Measurements from ENCODE around the gene SELE.
"Not testable (repeated sequence)": the region's sequence is repeated elsewhere in the genome, so short reads cannot be mapped to it uniquely, and the experiment has no call there.

SELE gene

GRCh38 chr1:169723763-169724162, 10.1 kb downstream of the SELE start:
- intact Hi-C loops (cut with DNase I; ENCODE audit: low total_unique reads) = no loop called here
- no peak for TF ChIP-seq CTCF (IDR thresholded peaks at IDR 0.05)

GRCh38 chr1:169722779-169723178, 11.1 kb downstream of the SELE start:
- Histone ChIP-seq H3K4me1 (no peaks in the 10 kb centered on the region), H3K4me3 (no peak overlapping the region), H3K9me3 (no peaks in the 10 kb centered on the region), H3K27me3 (peaks cover 0 to 6% of the 10 kb centered on the region in 2 donors), H3K36me3 (no peaks in the 10 kb centered on the region), H3K27ac (no peak overlapping the region)
- intact Hi-C loops (cut with DNase I; ENCODE audit: low total_unique reads) = no loop called here
- no peak for DNase-seq
- TF ChIP-seq CTCF (IDR thresholded peaks at IDR 0.05) = no peak

More at GRCh38 chr1:169723763-169724162, 10.1 kb downstream of the SELE start:
- no peak overlapping the region for H3K4me3 ChIP-seq
- H3K9me3 ChIP-seq = no peaks in the 10 kb centered on the region
- H3K27ac ChIP-seq = no peak overlapping the region
- DNase-seq = no peak
- H3K36me3 ChIP-seq = no peaks in the 10 kb centered on the region
- peaks cover 0 to 6% of the 10 kb centered on the region in 2 donors for H3K27me3 ChIP-seq
- no peaks in the 10 kb centered on the region for H3K4me1 ChIP-seq

- H3K9me3 ChIP-seq = peaks cover 0 to 11% (median 2%) of the 10 kb centered on the region in 3 donors
- H3K4me1 ChIP-seq; H3K36me3 ChIP-seq; H3K27me3 ChIP-seq; DNase-seq; intact Hi-C loops (cut with DNase I; ENCODE audit: low total_unique reads); H3K4me3 ChIP-seq; H3K27ac ChIP-seq: not testable (repeated sequence)
These were observed 18.8 kb downstream of the SELE start for GRCh38 chr1:169715100-169715499.

GRCh38 chr1:169713090-169713489, 20.8 kb downstream of the SELE start:
- H3K27me3 ChIP-seq; H3K4me1 ChIP-seq; H3K36me3 ChIP-seq; H3K4me3 ChIP-seq; intact Hi-C loops (cut with DNase I; ENCODE audit: low total_unique reads); H3K27ac ChIP-seq; DNase-seq: not testable (repeated sequence)
- H3K9me3 ChIP-seq = peaks cover 0 to 11% (median 2%) of the 10 kb centered on the region in 3 donors

- Histone ChIP-seq H3K9me3 (peaks cover 0 to 11% (median 2%) of the 10 kb centered on the region in 3 donors), H3K27ac (no peak overlapping the region), H3K4me1 (peaks cover 0 to 3% (median 0%) of the 10 kb centered on the region in 4 donors), H3K4me3 (no peak overlapping the region), H3K27me3 (no peaks in the 10 kb centered on the region), H3K36me3 (no peaks in the 10 kb centered on the region)
- intact Hi-C loops (cut with DNase I; ENCODE audit: low total_unique reads) = no loop called here
- TF ChIP-seq CTCF (IDR thresholded peaks at IDR 0.05) = no peak
- DNase-seq = no peak
These were observed 21.6 kb downstream of the SELE start for GRCh38 chr1:169712309-169712631.

- peak within 1 kb of the TSS; percentile 8 to 27 for H3K4me3 ChIP-seq
- H3K27me3 ChIP-seq = no peaks in the 10 kb centered on the region
- intact Hi-C loops (cut with DNase I; ENCODE audit: low total_unique reads) = no loop called here
- peak; percentile 54 to 55 for TF ChIP-seq CTCF (IDR thresholded peaks at IDR 0.05)
- no peaks in the 10 kb centered on the region for H3K36me3 ChIP-seq
- peaks cover 0 to 11% (median 2%) of the 10 kb centered on the region in 3 donors for H3K9me3 ChIP-seq
- DNase-seq = peak in 1 of 2 donors; percentile 52
- no peak within 1 kb of the TSS for H3K27ac ChIP-seq
- peaks cover 0 to 3% (median 0%) of the 10 kb centered on the region in 4 donors for H3K4me1 ChIP-seq
These were observed 22.2 kb downstream of the SELE start, which contains the start of gene SELL for GRCh38 chr1:169711469-169712308. SELL (minus strand) TSS chr1:169711620; CDS start chr1:169711498, 122 bp downstream.
